GM21367 (cell line): ENCODE results near the gene PLPP7.
"Not testable (repeated sequence)": the region's sequence is repeated elsewhere in the genome, so short reads cannot be mapped to it uniquely, and the experiment has no call there.

Source experiments
- ATAC-seq: cut with Tn5 transposase; IDR thresholded peaks from one replicate; pipeline ENCODE4 v1.9.1; 2021; ENCODE audit not compliant: unreplicated experiment

PLPP7 gene

GRCh38 chr9:131266266-131267229 lies 23.0 kb upstream of the PLPP7 start:
- ATAC-seq, result no peak

GRCh38 chr9:131270171-131271015 lies 19.1 kb upstream of the PLPP7 start:
- ATAC-seq, result no peak

GRCh38 chr9:131271016-131271273 lies 18.6 kb upstream of the PLPP7 start:
- ATAC-seq, result not testable (repeated sequence)

GRCh38 chr9:131271506-131271931 lies 18.0 kb upstream of the PLPP7 start:
- no peak for ATAC-seq

GRCh38 chr9:131272212-131272611 lies 17.3 kb upstream of the PLPP7 start:
- no peak for ATAC-seq

- ATAC-seq, result no peak
These were observed 16.2 kb upstream of the PLPP7 start for GRCh38 chr9:131273146-131273855.

GRCh38 chr9:131273856-131274673 lies 15.5 kb upstream of the PLPP7 start:
- no peak for ATAC-seq

GRCh38 chr9:131274674-131275331 lies 14.7 kb upstream of the PLPP7 start:
- ATAC-seq, result no peak

GRCh38 chr9:131275332-131276093 lies 14.0 kb upstream of the PLPP7 start:
- ATAC-seq, result no peak

- ATAC-seq, result no peak
These were observed 13.2 kb upstream of the PLPP7 start, which contains the start of gene FAM78A for GRCh38 chr9:131276094-131276888. Gene FAM78A (minus strand): TSS chr9:131276510. CDS start chr9:131276179, 331 bp downstream.

GRCh38 chr9:131276891-131277286 lies 12.6 kb upstream of the PLPP7 start:
- no peak for ATAC-seq

- no peak for ATAC-seq
These were observed 12.1 kb upstream of the PLPP7 start for GRCh38 chr9:131277287-131277909.

GRCh38 chr9:131277910-131278701 lies 11.4 kb upstream of the PLPP7 start:
- ATAC-seq, result no peak

GRCh38 chr9:131278702-131279111 lies 10.8 kb upstream of the PLPP7 start:
- ATAC-seq, result no peak

- ATAC-seq, result no peak
These were observed 10.2 kb upstream of the PLPP7 start for GRCh38 chr9:131279196-131279862.

- ATAC-seq, result no peak
These were observed 9.5 kb upstream of the PLPP7 start for GRCh38 chr9:131279863-131280570.
